ENCODE measurements around the gene EVA1C. TPM values are rescaled to one million over a fixed set of nuclear protein-coding genes. Genes with fewer than 3 reads are reported as not detected.

EVA1C gene
- total and polyA plus RNA-seq, 2 donors (not counting 3 experiments of a cell fraction or from before 2014, with no cell fraction given): 22.8 to 38.6 TPM

- Histone ChIP-seq H3K4me3 (replicated peaks in 1 of 3; ENCODE audit: insufficient read depth in 1 of 3, low read depth in 1 of 3, low read length in 3 of 3) (no peak overlapping the region), H3K9me3 (replicated peaks; ENCODE audit: control insufficient read depth, insufficient read depth, low read length) (no peaks in the 10 kb centered on the region), H3K79me2 (ENCODE audit: control insufficient read depth, insufficient read depth, low read length) (peaks cover 79% of the 10 kb centered on the region), H4K20me1 (replicated peaks; ENCODE audit: control insufficient read depth, extremely low read depth, insufficient read depth, low read length) (no peaks in the 10 kb centered on the region), H3K9me1 (replicated peaks; ENCODE audit: control insufficient read depth, extremely low read depth, insufficient read depth, low read length) (no peaks in the 10 kb centered on the region), H3K9ac (replicated peaks; ENCODE audit: extremely low read depth, insufficient read depth, low read length) (peak overlapping the region; percentile 99), H2AFZ (ENCODE audit: low read depth, low read length) (no peak overlapping the region), H3K27me3 (ENCODE audit: control insufficient read depth in 2 of 2, insufficient read depth in 2 of 2, low read length in 2 of 2) (no peaks in the 10 kb centered on the region), H3K4me2 (ENCODE audit: insufficient read depth, low read length) (peak overlapping the region; percentile 88), H3K4me1 (ENCODE audit: control insufficient read depth, extremely low read depth, insufficient read depth, low read length) (peaks cover 35% of the 10 kb centered on the region), H3K27ac (ENCODE audit: insufficient read depth, low read depth, low read length) (peak overlapping the region; percentile 99), H3K36me3 (ENCODE audit: control insufficient read depth in 2 of 2, extremely low read depth in 1 of 2, insufficient read depth in 2 of 2, low read length in 2 of 2) (no peaks in the 10 kb centered on the region)
- ChIA-PET POLR2A (no interaction called here), CTCF (interaction anchor here (0.6 to 4.7 kb wide), 22 partner anchors 10 to 185 kb away, joined by 3 to 91 read pairs (median 6); no protein-coding TSS in a partner anchor)
- FAIRE-seq (no peak), DNase-seq (ENCODE audit: low read depth, low spot score) (no peak)
- dilution Hi-C loops (cut with MboI; ENCODE audit: extremely low pct_ligation_motif_present, low sequenced_read_pairs) (no loop called here), intact Hi-C loops (cut with micrococcal nuclease) (loop anchor here (2.0 kb wide), 2 partner anchors 63 to 79 kb away; no protein-coding TSS in a partner anchor)
- no peak for TF ChIP-seq GATA2 (IDR thresholded peaks at IDR 0.05; ENCODE audit: insufficient read depth, insufficient read length, low read depth, low read length)
- TF ChIP-seq JUN (IDR thresholded peaks at IDR 0.05; ENCODE audit: borderline replicate concordance, insufficient read depth, insufficient read length, low read depth): no peak
- BruUV-seq (replicated peaks): no TSS peak
These were observed 3.2 kb downstream of the EVA1C start for GRCh38 chr21:32415451-32416398.

- peaks cover 87% of the 10 kb centered on the region for H3K79me2 ChIP-seq (ENCODE audit: control insufficient read depth, insufficient read depth, low read length)
These were observed 5.6 kb downstream of the EVA1C start for GRCh38 chr21:32418146-32418545.

More at GRCh38 chr21:32418146-32418545, 5.6 kb downstream of the EVA1C start:
- Histone ChIP-seq H3K9ac (replicated peaks; ENCODE audit: extremely low read depth, insufficient read depth, low read length) (no peak overlapping the region), H3K4me1 (ENCODE audit: control insufficient read depth, extremely low read depth, insufficient read depth, low read length) (peaks cover 27% of the 10 kb centered on the region), H3K36me3 (ENCODE audit: control insufficient read depth in 2 of 2, extremely low read depth in 1 of 2, insufficient read depth in 2 of 2, low read length in 2 of 2) (no peaks in the 10 kb centered on the region), H3K9me3 (replicated peaks; ENCODE audit: control insufficient read depth, insufficient read depth, low read length) (no peaks in the 10 kb centered on the region), H3K27me3 (ENCODE audit: control insufficient read depth in 2 of 2, insufficient read depth in 2 of 2, low read length in 2 of 2) (no peaks in the 10 kb centered on the region), H3K9me1 (replicated peaks; ENCODE audit: control insufficient read depth, extremely low read depth, insufficient read depth, low read length) (no peaks in the 10 kb centered on the region), H3K27ac (ENCODE audit: insufficient read depth, low read depth, low read length) (no peak overlapping the region), H2AFZ (ENCODE audit: low read depth, low read length) (no peak overlapping the region), H3K4me2 (ENCODE audit: insufficient read depth, low read length) (no peak overlapping the region), H3K4me3 (replicated peaks in 1 of 3; ENCODE audit: insufficient read depth in 1 of 3, low read depth in 1 of 3, low read length in 3 of 3) (no peak overlapping the region), H4K20me1 (replicated peaks; ENCODE audit: control insufficient read depth, extremely low read depth, insufficient read depth, low read length) (no peaks in the 10 kb centered on the region)
- dilution Hi-C loops (cut with MboI; ENCODE audit: extremely low pct_ligation_motif_present, low sequenced_read_pairs) (no loop called here), intact Hi-C loops (cut with micrococcal nuclease) (no loop called here)
- no peak for DNase-seq (ENCODE audit: low read depth, low spot score)
- TF ChIP-seq POLR2A (IDR thresholded peaks at IDR 0.05; ENCODE audit: low read depth, low read length): no peak
- TF ChIP-seq CTCF (IDR thresholded peaks at IDR 0.05; ENCODE audit: extremely low read depth in 1 of 2, insufficient read depth in 1 of 2, low read depth in 1 of 2, low read length in 2 of 2): no peak
- TF ChIP-seq FOS (IDR thresholded peaks at IDR 0.05; ENCODE audit: borderline replicate concordance, insufficient read depth, low read length): no peak
- TF ChIP-seq GATA2 (IDR thresholded peaks at IDR 0.05; ENCODE audit: insufficient read depth, insufficient read length, low read depth, low read length): no peak
- TF ChIP-seq MYC (IDR thresholded peaks at IDR 0.05; ENCODE audit: low read depth, low read length): no peak
- no peak for TF ChIP-seq POLR2AphosphoS5 (IDR thresholded peaks at IDR 0.05; ENCODE audit: insufficient read depth, low read depth, low read length)
- TF ChIP-seq JUN (IDR thresholded peaks at IDR 0.05; ENCODE audit: borderline replicate concordance, insufficient read depth, insufficient read length, low read depth): no peak
- TF ChIP-seq EZH2 (IDR thresholded peaks at IDR 0.05; ENCODE audit: borderline replicate concordance, low read depth, low read length, severe bottlenecking): no peak
- TF ChIP-seq MAX (IDR thresholded peaks at IDR 0.05; ENCODE audit: insufficient read depth, insufficient read length): no peak
- no TSS peak for BruUV-seq (replicated peaks)
- no peak for FAIRE-seq
- ChIA-PET POLR2A (no interaction called here), CTCF (interaction anchor here (1.0 to 1.3 kb wide), 2 partner anchors 12 to 183 kb away, joined by 3 to 4 read pairs; no protein-coding TSS in a partner anchor)

All from endothelial cell of umbilical vein (primary cell).